PC-3 (cell line): ENCODE measurements around the gene SLC12A8. TPM values are rescaled to one million over a fixed set of nuclear protein-coding genes. Genes with fewer than 3 reads are reported as not detected.

Source experiments
- ATAC-seq: fragments of 200-7000 bp; cut with Tn5 transposase; 2 replicates; pipeline ENCODE4 v1.9.1; 2020; ENCODE audit warnings: mild to moderate bottlenecking, moderate library complexity
- BruUV-seq: library from RNA; stranded (reverse); fragments of 400-500 nt; replicated peaks from 2 replicates; lab custom pipeline; 2021; lab: Mats Ljungman, UMichigan
- CTCF ChIA-PET: fragments of 300-600 bp; sonication (Branson Sonifier 250); formaldehyde crosslinking; loops from one replicate; lab custom pipeline; 2022; ENCODE audit warnings: antibody characterized with exemption; lab: Charles Lee
- POLR2A ChIA-PET: fragments of 300-600 bp; sonication (Branson Sonifier 250); formaldehyde crosslinking; loops from one replicate; lab custom pipeline; 2022; ENCODE audit warnings: antibody characterized with exemption; ENCODE audit not compliant: unreplicated experiment; lab: Charles Lee
- DNase-seq: peaks from one replicate; pipeline ENCODE4 v3.0.0-alpha.2; 2015
- H2AFZ ChIP-seq: fragments of 300-600 bp; sonication (generic); 2 replicates; pipeline ENCODE4 v1.6.0; 2016; ENCODE audit warnings: antibody characterized with exemption, low read length
- H3F3A ChIP-seq: fragments of 300-600 bp; sonication (generic); one replicate; pipeline ENCODE4 v1.6.0; 2017; ENCODE audit warnings: antibody characterized with exemption, low read length, control low read depth, mild to moderate bottlenecking; ENCODE audit not compliant: unreplicated experiment
- H3K27ac ChIP-seq: fragments of 300-600 bp; sonication (generic); 2 replicates; pipeline ENCODE4 v1.5.1; 2016; ENCODE audit warnings: mild to moderate bottlenecking, low read length
- H3K27me3 ChIP-seq: fragments of 300-600 bp; sonication (generic); 2 replicates; pipeline ENCODE4 v1.6.1; 2016; ENCODE audit warnings: low read length, mixed read lengths
- H3K36me3 ChIP-seq: fragments of 300-600 bp; sonication (generic); 2 replicates; pipeline ENCODE4 v1.6.1; 2016; ENCODE audit warnings: low read depth, mixed run types, low read length, mixed read lengths
- H3K4me1 ChIP-seq: fragments of 300-600 bp; sonication (generic); 2 replicates; pipeline ENCODE4 v1.5.1; 2016; ENCODE audit warnings: low read length; ENCODE audit not compliant: insufficient read depth
- H3K4me2 ChIP-seq: fragments of 300-600 bp; sonication (generic); 2 replicates; pipeline ENCODE4 v1.6.0; 2016; ENCODE audit warnings: low read length
- H3K4me3 ChIP-seq: fragments of 300-600 bp; sonication (generic); 2 replicates; pipeline ENCODE4 v1.5.1; 2016; ENCODE audit warnings: mild to moderate bottlenecking, low read length, mixed read lengths
- H3K79me2 ChIP-seq: fragments of 300-600 bp; sonication (generic); 2 replicates; pipeline ENCODE4 v1.6.1; 2017; ENCODE audit warnings: low read length, mixed read lengths
- H3K9ac ChIP-seq: fragments of 300-600 bp; sonication (generic); 2 replicates; pipeline ENCODE4 v1.6.0; 2016; ENCODE audit warnings: mild to moderate bottlenecking, low read length
- H3K9me2 ChIP-seq: fragments of 300-600 bp; sonication (generic); replicated peaks from 2 replicates; pipeline ENCODE4 v1.6.1; 2016; ENCODE audit warnings: mixed run types, low read length, mixed read lengths
- H3K9me3 ChIP-seq: fragments of 300-600 bp; sonication (generic); 2 replicates; pipeline ENCODE4 v1.6.1; 2016; ENCODE audit warnings: low read length, mixed read lengths
- H4K20me1 ChIP-seq: fragments of 300-600 bp; sonication (generic); 2 replicates; pipeline ENCODE4 v1.6.1; 2016; ENCODE audit warnings: low read length, mixed read lengths
- EZH2 ChIP-seq: fragments of 300-600 bp; sonication (generic); IDR thresholded peaks from one replicate; pipeline ENCODE4 v1.6.1; 2017; ENCODE audit warnings: antibody characterized with exemption, mild to moderate bottlenecking, low read length; ENCODE audit not compliant: unreplicated experiment
- EZH2phosphoT487 ChIP-seq: fragments of 300-600 bp; sonication (generic); IDR thresholded peaks from 2 replicates; pipeline ENCODE4 v1.6.1; 2018; ENCODE audit warnings: mild to moderate bottlenecking, antibody characterized with exemption, low read length, borderline replicate concordance
- intact Hi-C: fragments of 100-400 bp; cut with micrococcal nuclease; formaldehyde crosslinking; loops from 2 replicates; pipeline ENCODE4 v1.9.0; 2023
- total RNA-seq: library from RNA; depleted of rRNA; stranded (reverse); fragments of >200 nt; gene quantifications from 2 replicates; pipeline ENCODE4 v1.2.3, GENCODE V29; 2014
- TF ChIP-seq, protein P1 (sequence below): fragments of 300-600 bp; sonication (generic); conservative IDR thresholded peaks from 2 replicates; pipeline ENCODE4 v1.5.1; 2017; ENCODE audit warnings: antibody characterized with exemption, low read depth, mild to moderate bottlenecking, low read length

SLC12A8 gene
- total RNA-seq, 1 experiment from 2014 or later: 11.0 TPM

GRCh38 chr3:125051715-125052581 lies 160.6 kb downstream of the SLC12A8 start:
- ATAC-seq (peak; percentile 45), DNase-seq (peak; percentile 68)
- H3K9me3 ChIP-seq: no peaks in the 10 kb centered on the region
- H3K9me2 ChIP-seq: no peaks in the 10 kb centered on the region
- H3K4me2 ChIP-seq: peak overlapping the region; percentile 83
- no peaks in the 10 kb centered on the region for H3K27me3 ChIP-seq
- 0 out of 2 replicates have a peak, but pooled peaks cover 4% of the 10 kb centered on the region for H3K79me2 ChIP-seq
- intact Hi-C loops: loop anchor here (2.0 to 10.0 kb wide), 4 partner anchors 40 to 383 kb away; partner anchors contain the start of gene ZNF148
- H3K36me3 ChIP-seq: no peaks in the 10 kb centered on the region
- H3K27ac ChIP-seq: peak overlapping the region; percentile 69
- H3F3A ChIP-seq: peaks cover 3% of the 10 kb centered on the region
- CTCF ChIA-PET: interaction anchor here (0.7 to 1.6 kb wide), 3 partner anchors 11 to 57 kb away, joined by 3 to 5 read pairs (median 4); no protein-coding TSS in a partner anchor
- POLR2A ChIA-PET: interaction anchor here (0.7 kb wide), 1 partner anchor 10 kb away, joined by 3 read pairs; no protein-coding TSS in a partner anchor
- 0 out of 2 replicates have a peak overlapping the region, but pooled peaks have one; percentile 2 for H3K9ac ChIP-seq
- peak overlapping the region; percentile 60 for H3K4me3 ChIP-seq
- TF ChIP-seq EZH2phosphoT487 (no peak), EZH2 (no peak)
- TF ChIP-seq, protein P1, sequence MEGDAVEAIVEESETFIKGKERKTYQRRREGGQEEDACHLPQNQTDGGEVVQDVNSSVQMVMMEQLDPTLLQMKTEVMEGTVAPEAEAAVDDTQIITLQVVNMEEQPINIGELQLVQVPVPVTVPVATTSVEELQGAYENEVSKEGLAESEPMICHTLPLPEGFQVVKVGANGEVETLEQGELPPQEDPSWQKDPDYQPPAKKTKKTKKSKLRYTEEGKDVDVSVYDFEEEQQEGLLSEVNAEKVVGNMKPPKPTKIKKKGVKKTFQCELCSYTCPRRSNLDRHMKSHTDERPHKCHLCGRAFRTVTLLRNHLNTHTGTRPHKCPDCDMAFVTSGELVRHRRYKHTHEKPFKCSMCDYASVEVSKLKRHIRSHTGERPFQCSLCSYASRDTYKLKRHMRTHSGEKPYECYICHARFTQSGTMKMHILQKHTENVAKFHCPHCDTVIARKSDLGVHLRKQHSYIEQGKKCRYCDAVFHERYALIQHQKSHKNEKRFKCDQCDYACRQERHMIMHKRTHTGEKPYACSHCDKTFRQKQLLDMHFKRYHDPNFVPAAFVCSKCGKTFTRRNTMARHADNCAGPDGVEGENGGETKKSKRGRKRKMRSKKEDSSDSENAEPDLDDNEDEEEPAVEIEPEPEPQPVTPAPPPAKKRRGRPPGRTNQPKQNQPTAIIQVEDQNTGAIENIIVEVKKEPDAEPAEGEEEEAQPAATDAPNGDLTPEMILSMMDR: no peak
- BruUV-seq: no TSS peak
- H2AFZ ChIP-seq: peak overlapping the region; percentile 46; the same call in 1 of the 2 replicates
- H3K4me1 ChIP-seq: peaks cover 42% of the 10 kb centered on the region
- H4K20me1 ChIP-seq: no peaks in the 10 kb centered on the region

- Histone ChIP-seq H3K4me2 (peak overlapping the region; percentile 83), H3K9ac (no peak overlapping the region), H3K27ac (peak overlapping the region; percentile 69), H2AFZ (peak overlapping the region; percentile 46; the same call in 1 of the 2 replicates), H3K4me3 (peak overlapping the region; percentile 60), H3K9me3 (no peaks in the 10 kb centered on the region), H3K79me2 (0 out of 2 replicates have a peak, but pooled peaks cover 4% of the 10 kb centered on the region), H3K4me1 (peaks cover 35% of the 10 kb centered on the region), H3K27me3 (no peaks in the 10 kb centered on the region), H4K20me1 (no peaks in the 10 kb centered on the region), H3F3A (peaks cover 3% of the 10 kb centered on the region), H3K9me2 (no peaks in the 10 kb centered on the region), H3K36me3 (no peaks in the 10 kb centered on the region)
- DNase-seq (no peak), ATAC-seq (no peak)
- no TSS peak for BruUV-seq
- ChIA-PET POLR2A (no interaction called here), CTCF (interaction anchor here (0.7 kb wide), 1 partner anchor 41 kb away, joined by 3 read pairs; no protein-coding TSS in a partner anchor)
- TF ChIP-seq, protein P1: no peak
- TF ChIP-seq EZH2phosphoT487: no peak
- TF ChIP-seq EZH2: no peak
- intact Hi-C loops: loop anchor here (5.0 to 10.0 kb wide), 3 partner anchors 39 to 384 kb away; partner anchors contain the start of gene ZNF148
Measured at GRCh38 chr3:125051205-125051604, 161.3 kb downstream of the SLC12A8 start.
